HG03520 (cell line): Measurements from ENCODE around the gene PITPNM2.

ENCODE experiments used
- ATAC-seq: cut with Tn5 transposase; IDR thresholded peaks from one replicate; pipeline ENCODE4 v1.9.1; 2021; ENCODE audit warnings: mild to moderate bottlenecking, moderate library complexity; ENCODE audit not compliant: unreplicated experiment

The PITPNM2 gene

GRCh38 chr12:123150744-123151456 is at the start of gene PITPNM2:
TSS of gene PITPNM2 (minus strand) at chr12:123151090. CDS start at chr12:123034590, 116,500 bp downstream.
- ATAC-seq, result peak; percentile 48

GRCh38 chr12:123200414-123200813 is 49.5 kb upstream of the PITPNM2 start:
- ATAC-seq, result no peak

GRCh38 chr12:123199936-123200335 is 49.0 kb upstream of the PITPNM2 start:
- no peak for ATAC-seq

DNA sequence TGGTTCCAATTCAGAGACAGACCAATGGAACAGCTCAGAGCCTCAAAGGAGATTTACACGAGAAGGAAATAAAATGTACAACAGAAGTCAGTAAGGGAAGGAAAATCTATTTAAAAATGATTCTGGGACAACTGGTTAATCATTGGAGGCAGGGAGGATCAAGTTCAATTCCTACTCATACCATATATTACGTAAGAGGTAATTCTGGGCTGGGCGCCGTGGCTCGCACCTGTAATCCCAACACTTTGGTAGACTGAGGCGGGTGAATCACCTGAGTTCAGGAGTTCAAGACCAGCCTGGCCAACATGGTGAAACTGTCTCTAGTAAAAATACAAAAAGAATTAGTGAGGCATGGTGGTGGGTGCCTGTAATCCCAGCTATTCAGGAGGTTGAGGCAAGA is 36.7 kb upstream of the PITPNM2 start:
- no peak for ATAC-seq

GRCh38 chr12:123180171-123180570 is 29.3 kb upstream of the PITPNM2 start:
- ATAC-seq, result no peak

GRCh38 chr12:123171967-123172366 is 21.1 kb upstream of the PITPNM2 start:
- no peak for ATAC-seq

DNA sequence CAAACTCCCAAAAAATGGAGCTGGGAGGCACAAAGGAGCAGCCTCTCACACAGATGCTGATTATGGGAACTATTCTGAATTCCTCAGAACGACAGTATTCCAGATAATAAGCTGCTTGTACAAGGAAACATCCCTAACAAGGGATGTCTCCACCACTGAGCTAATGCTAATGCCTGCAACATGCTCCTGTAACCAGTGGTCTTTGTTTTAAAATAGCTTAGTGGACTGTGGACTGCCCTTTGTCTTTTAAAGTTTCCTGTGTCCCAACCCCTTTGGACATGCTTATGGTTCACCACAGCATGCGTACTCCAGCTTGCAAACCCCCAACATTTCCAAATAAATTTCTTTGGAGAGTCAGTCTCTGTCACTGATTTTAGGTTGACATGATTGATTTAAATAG is 16.4 kb upstream of the PITPNM2 start:
- ATAC-seq, result no peak

- no peak for ATAC-seq
Measured at GRCh38 chr12:123165537-123165936, 14.6 kb upstream of the PITPNM2 start.

GRCh38 chr12:123164710-123165261 is 13.9 kb upstream of the PITPNM2 start:
- no peak for ATAC-seq

- no peak for ATAC-seq
Measured at GRCh38 chr12:123164222-123164621, 13.3 kb upstream of the PITPNM2 start.

DNA sequence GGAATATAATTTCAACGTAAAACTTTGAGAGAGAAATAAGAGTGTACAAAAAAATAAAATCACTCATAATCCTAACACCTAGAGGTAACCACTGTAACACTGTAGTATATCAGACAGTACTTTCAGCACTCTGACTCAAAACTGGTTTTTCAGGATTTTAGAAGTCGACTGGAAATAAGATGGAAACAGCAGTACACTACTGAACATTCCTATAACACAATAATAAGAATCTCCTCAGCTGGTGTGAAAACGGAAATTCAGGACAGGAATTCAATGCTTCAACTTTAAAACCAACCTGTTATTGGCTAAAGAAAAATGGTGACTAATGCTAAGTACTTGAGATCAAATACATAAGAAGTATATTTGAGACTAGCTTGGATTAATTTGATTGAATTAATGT is 12.3 kb upstream of the PITPNM2 start:
- ATAC-seq, result no peak

GRCh38 chr12:123160801-123161487 is 10.1 kb upstream of the PITPNM2 start:
- no peak for ATAC-seq

DNA sequence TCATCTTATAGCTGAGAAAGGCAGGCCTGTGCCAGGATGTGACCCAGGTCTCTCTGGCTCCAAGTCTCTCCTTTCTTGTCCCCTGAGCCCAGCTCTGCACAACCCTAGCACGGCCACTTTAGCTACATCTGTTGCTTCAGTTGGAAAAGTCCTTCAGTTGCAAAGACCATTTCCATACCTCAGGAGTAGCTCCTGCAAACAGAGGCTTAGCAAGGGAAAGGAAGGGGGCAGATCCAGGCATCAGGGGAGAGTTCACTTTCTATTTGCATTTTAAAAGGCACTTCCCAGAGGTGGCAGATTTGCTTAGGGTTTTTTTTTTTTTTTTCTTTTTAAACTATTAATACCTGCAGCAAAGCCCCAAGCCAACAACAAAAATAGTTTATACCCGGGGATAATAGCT is 3.0 kb upstream of the PITPNM2 start:
- ATAC-seq, result no peak

GRCh38 chr12:123152833-123153232 is 1.9 kb upstream of the PITPNM2 start:
- ATAC-seq, result no peak

DNA sequence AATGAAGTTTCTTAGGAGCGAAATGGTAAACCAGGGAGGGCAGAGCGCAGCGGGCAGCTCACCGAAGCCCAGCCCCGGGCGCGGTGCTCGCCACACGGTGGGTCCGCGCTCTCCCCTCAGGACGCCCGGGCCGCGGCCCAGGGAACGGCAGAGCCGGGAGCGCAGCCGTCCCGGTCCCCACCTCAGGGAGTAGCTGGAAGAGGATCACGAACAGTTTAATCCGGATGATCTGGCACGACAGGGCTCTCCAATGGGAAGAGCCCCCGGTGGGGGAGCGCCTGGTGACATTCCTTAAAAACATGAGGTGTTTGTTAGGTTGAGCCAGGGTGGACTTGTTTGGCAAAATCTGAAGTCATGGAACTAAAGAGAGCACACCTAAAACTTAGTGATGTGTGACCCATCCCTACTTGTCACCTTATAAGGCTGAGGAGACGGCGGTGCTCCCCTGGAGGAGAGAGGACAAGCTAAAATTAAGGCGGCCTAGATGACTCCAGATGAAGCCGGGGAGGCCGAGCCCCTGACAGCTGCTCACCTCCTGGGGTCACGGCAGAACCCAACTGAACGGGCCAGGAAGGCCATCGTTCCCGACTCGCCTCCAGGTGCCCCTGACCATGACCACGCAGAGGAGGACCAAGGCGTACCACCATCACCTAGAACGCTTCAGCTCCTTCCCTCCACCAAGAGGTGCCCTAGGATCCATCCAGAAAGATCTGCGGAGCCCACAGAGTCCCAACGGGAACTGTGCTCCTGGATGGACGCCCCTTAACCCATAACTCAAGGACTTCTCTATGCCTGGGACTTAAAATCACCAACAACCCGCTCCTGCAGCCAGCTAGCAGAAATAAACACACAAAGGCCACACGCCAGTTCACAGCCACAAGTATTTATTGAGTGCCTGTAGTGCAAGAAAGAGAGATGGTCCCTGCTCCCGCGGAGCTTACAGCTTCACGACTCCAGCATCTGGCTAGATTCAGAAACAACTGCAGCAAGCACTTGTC is 866 bp upstream of the PITPNM2 start:
- ATAC-seq, result no peak

GRCh38 chr12:123150275-123150743 is 581 bp downstream of the PITPNM2 start:
- ATAC-seq, result no peak

DNA sequence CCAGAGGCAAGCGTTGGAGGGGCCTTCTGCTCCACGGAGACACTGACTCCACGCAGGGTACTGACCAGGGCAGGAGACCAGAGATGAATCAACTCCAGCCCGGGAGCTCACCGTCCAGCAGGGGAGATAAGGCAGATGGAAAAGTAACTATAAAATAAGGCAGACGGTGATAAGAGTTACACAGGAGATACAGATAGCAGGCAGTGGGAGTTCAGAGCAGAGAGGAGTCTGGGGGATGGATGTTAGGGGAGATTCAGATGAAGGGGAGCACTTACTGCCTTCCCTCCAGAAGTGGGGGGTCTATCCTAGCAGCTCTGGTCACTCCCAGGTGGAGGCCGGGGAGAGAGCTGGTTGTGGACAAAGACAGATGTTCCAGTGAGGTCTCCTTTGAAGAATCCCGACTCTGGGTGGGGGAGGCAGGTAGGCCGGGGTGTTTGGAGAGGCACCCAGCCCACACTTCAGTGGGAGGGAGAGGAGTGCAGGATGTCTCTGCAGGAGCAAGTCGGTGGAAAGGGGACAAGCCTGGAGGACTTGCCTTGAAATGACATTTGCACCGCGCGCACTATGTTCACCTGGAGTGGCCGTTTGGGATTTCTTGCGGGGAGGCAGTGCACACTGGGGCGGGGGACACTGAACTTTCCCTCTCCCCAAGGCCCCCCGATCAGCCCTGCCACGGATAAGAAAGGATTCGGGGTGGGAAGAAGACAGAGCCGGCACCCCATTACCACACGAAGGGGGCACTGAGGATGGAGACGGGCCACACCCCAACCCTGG is 1.2 kb downstream of the PITPNM2 start:
- no peak for ATAC-seq

DNA sequence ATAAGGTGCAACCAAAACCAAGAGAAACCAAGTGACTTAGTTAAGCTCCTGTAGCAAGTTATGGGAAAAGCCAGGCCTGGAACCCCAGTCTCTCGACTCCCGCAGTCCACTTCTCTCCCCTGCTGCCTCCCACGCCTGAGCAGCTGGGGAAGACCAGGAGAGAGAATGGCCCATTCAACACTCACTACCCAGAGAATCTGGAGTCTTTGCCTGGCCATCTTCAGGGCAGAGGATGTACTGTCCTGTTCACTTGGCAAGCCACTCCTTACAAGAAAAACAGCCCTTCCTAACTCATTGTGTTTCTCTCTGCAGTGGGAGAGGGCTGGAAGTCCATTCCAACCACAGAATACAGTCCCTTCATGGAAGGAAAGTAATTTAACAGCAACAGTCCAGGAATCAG is 1.8 kb downstream of the PITPNM2 start:
- ATAC-seq, result no peak

GRCh38 chr12:123148655-123149054 is 2.2 kb downstream of the PITPNM2 start:
- no peak for ATAC-seq

DNA sequence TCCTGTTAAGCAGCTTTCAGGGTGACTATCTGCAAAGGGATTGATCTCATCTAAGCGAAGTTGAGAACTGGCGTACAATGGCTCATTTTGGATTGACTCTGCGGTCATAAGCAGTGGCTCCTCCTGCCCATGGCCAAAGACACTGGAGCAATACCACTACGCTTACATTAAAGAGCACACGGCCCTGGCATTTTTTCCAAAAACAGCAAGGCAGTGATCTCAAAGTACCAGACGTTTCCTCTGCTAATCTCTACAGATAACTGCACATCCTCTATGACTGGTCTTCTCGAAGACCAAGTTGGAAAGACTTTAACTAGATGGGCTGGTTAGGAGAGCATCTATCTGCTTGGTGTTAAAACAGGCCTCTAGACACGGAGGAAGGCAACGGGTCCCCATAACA is 2.7 kb downstream of the PITPNM2 start:
- no peak for ATAC-seq
